ENCODE results near the gene GZMM.

Gene GZMM

GRCh38 chr19:596263-596655 lies 52.4 kb downstream of the GZMM start:
- no peak for DNase-seq (ENCODE audit: extremely low spot score)
- CTCF ChIA-PET = interaction anchor here (1.1 to 1.2 kb wide), 2 partner anchors 11 to 16 kb away, joined by 3 read pairs; no protein-coding TSS in a partner anchor
- TF ChIP-seq, protein P1, sequence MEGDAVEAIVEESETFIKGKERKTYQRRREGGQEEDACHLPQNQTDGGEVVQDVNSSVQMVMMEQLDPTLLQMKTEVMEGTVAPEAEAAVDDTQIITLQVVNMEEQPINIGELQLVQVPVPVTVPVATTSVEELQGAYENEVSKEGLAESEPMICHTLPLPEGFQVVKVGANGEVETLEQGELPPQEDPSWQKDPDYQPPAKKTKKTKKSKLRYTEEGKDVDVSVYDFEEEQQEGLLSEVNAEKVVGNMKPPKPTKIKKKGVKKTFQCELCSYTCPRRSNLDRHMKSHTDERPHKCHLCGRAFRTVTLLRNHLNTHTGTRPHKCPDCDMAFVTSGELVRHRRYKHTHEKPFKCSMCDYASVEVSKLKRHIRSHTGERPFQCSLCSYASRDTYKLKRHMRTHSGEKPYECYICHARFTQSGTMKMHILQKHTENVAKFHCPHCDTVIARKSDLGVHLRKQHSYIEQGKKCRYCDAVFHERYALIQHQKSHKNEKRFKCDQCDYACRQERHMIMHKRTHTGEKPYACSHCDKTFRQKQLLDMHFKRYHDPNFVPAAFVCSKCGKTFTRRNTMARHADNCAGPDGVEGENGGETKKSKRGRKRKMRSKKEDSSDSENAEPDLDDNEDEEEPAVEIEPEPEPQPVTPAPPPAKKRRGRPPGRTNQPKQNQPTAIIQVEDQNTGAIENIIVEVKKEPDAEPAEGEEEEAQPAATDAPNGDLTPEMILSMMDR (IDR thresholded peaks at IDR 0.05; ENCODE audit: control extremely low read depth, extremely low read depth, low read depth, missing control alignments) = no peak
- POLR2A ChIA-PET = no interaction called here

GRCh38 chr19:597406-598315 lies 53.8 kb downstream of the GZMM start:
- TF ChIP-seq, protein P1 (IDR thresholded peaks at IDR 0.05; ENCODE audit: control extremely low read depth, extremely low read depth, low read depth, missing control alignments) = no peak
- ChIA-PET CTCF (no interaction called here), POLR2A (no interaction called here)
- DNase-seq (ENCODE audit: extremely low spot score) = no peak
